NCI-H2171 treated with DMSO at 0.1 percent for 48 hours (cell line): ENCODE results near the gene ABCA6.

ENCODE experiments used
- DNase-seq: peaks from one replicate; lab custom pipeline; 2025; lab: John Stamatoyannopoulos, UW

The ABCA6 gene

GRCh38 chr17:69048634-69049033 lies 93.1 kb downstream of the ABCA6 start:
- no peak for DNase-seq

GRCh38 chr17:69047368-69048263 lies 94.1 kb downstream of the ABCA6 start:
- no peak for DNase-seq

GRCh38 chr17:69046121-69046807 lies 95.4 kb downstream of the ABCA6 start:
- no peak for DNase-seq

- DNase-seq: no peak
Observed at GRCh38 chr17:69045646-69046045, 96.0 kb downstream of the ABCA6 start.

- DNase-seq: no peak
Observed at GRCh38 chr17:69044371-69044770, 97.3 kb downstream of the ABCA6 start.

GRCh38 chr17:69043098-69043734 lies 98.5 kb downstream of the ABCA6 start:
- no peak for DNase-seq

- no peak for DNase-seq
Observed at GRCh38 chr17:69042308-69042707, 99.4 kb downstream of the ABCA6 start.

- no peak for DNase-seq
Observed at GRCh38 chr17:69031839-69032238, 109.9 kb downstream of the ABCA6 start.

GRCh38 chr17:69030169-69030568 lies 111.5 kb downstream of the ABCA6 start:
- no peak for DNase-seq
